Non-pigmented ciliary epithelial cell (primary cell): ENCODE measurements around the gene MYBPH.

Experiments used
- DNase-seq: peaks from one replicate; pipeline ENCODE4 v3.0.0-alpha.2; 2010; ENCODE audit warnings: low read depth

The MYBPH gene

DNA sequence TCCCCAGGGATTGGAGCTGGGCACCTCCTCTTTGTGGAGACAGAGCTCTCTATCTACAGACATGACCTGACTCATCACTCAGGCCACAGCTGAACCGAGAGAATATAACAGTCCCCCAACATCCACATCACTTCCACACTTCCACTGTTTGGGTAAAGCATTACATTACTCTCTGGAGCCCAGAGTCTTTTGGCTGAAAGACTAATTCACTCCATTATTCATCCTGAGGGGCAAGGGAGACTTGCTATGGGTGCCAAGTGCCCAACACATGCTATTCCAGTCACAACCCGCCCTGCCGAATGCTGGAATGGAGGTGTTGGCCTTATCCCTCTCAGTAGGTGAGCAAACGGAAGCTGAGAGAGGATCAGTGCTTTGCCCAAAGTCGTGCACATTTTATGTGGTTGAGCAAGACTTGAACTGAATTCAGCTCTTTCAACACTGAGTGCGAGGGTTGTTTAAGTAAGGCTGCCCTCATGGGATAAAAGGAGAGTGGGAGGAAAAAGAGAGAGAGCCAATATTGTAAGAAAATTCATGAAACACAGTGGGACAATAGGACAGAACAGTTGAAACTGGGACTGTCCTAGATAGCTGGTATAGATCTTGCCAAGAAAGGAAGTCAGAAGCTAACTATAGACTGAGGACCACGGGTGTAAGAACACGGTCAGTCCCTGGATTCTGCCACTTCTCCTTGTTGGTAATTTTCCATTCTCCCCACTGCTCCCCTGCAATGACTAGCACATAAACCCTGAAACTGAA is 24.4 kb upstream of the MYBPH start:
- DNase-seq, result no peak

DNA sequence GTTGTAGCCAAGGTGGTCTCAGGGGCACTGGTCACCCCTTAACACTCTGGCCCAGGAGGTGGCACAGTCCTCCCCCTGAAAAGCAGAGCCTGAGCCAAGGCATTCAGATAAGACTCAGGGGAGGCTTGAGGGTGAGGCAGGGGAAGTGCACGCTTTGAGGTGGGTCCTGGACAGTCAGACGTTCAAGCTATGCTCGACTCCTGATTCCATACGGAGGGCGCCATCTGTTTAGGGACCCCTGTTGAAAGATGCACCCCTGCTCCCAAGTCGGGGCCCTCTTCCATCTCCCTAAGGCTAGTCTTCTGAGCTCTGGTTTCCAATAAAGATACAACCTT is 23.8 kb upstream of the MYBPH start:
- DNase-seq, result no peak

DNA sequence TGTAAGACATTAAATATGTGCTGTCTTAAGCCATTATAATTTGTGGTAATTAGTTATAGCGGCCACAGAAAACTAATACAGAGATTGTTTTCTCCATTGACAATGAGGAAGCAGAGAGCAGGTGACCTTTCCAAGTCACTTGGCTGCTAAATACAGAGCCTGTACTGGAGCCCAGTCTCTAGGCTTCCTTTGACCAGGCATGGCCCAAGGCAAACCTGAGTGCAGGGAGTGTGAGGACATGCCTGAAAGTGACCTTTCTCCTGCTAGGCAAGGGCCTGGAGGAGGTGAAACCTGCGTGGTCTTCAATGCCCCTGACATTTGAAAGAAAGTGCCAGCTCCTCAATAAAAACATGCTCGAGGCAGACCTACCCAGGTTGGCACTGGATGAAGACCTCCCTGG is 23.4 kb upstream of the MYBPH start:
- no peak for DNase-seq

DNA sequence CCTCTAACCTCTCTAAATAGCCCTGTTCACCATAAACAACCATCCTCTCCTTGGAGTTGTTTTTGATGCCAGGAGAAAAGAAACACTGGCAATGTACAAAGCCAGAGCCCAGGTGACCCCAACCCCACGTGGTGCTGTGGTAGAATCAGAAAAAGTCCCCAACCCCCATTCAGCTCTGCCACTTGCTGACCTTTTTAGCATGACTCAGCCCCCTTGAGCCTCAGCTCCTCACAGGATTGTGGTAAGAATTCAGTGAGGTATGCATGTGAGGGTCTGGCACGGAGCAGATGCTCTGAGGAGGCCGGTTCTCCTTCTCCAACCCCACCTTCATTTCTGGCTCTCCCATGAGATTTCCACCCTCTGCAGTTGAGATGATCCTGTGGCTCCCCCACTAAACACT is 22.0 kb upstream of the MYBPH start:
- peak; percentile 48 for DNase-seq

DNA sequence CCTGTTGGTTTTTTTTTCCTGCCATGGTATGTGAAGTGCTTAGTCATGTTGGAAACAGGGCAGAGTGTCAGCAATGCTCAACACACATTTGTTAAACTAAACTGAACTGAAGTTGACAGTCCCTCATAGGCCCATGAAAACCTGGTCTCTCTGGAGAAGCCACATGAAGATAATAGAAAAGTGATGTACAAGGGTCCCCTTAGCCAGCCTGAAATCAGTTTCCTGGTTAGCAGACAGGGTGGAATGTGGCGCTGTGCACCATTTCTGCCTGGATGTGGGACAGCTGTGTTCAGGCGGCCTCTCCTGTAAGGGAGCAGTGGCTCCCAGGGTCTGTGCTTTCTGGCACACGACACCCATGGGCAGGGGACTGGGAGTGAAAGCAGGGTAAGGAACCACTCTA is 20.7 kb upstream of the MYBPH start:
- DNase-seq, result no peak

DNA sequence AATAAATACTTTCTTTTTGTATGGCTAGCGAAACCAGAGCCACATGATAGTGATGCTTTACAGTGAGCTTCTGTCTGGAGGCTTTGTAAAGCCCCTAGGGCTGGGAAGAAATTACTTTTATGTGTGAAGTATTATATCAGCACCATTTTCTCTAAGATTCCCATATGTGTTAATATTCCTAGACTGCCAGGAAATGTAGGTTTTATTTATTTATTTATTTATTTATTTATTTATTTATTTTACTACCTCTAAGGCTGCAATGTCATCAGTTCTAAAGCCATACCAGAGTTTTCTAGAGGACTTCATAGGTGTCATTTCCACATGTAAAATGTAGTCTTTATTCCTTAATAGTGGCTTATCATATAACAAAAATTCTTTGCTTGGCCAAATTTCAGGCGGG is 15.3 kb upstream of the MYBPH start:
- no peak for DNase-seq

DNA sequence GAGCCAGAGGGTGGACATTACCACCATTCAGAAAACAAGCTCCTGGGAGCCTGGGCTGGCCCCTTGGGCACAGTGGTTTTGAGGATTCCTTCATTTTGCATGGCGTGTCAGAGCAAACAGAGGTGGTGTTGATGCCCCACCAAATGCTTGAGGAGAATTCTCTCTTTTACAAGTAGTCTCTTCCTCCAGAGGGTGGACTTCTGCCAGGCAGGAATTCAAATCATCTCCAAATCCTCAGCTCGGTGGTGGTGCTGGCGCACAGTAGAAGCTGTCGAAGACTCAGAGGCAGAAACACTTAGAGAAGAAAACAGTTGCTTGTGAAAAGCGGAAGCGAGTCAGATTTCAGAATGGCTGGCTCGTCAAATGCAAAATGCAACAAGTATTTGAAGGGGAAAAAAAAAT is 14.3 kb upstream of the MYBPH start:
- DNase-seq, result no peak

DNA sequence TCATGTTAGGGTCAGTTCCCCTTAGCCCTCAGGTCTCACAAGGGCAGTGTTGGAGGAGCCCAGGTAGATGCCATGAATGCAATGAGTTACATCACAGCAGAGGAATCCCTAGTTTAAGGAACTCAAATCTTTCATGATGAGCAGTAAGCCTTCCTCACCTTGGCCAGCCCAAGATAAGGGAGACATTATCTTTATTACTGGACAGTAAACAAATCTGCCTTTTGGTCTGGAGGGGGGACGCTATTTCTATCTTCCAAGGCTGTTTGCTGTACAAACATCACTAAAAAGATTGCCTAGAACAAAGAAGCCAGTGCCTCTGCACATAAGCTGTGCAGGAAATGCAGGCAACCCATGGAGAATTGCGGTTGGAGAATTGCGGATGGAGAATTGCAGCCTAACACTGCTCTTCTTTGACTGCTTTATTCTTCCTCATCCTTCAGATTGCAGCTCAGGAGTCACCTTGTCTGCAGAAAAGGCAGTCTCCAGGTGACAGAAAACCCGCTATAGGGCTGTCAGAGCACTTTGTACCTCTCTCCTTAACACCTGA is 13.1 kb upstream of the MYBPH start:
- no peak for DNase-seq

DNA sequence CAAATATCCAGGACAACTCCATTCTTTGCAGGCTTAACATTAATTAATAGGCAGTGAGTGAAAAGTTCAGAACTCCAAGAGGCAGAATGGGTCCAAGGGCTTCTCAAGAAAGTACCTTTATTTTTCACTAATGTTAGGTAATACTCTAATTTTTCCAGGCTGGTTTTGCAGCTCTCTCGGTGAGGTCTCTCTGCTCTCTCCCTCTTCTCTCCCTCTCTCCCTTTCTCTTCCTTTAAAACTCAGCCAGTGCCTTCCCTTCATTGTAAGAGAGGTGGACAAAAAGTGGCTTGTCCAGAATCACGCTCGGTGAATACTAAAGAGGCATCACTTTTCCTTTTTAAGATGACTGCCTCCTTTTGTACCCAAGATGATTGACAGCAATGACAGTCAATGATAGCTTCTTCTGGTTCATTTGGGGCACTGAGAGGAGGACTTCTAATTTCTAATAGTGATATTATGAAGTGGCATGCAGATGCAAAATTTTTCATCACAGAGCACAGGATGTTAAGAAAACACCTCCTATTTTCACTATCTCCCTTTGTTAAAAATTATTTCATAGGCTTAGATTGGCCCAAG is 12.2 kb upstream of the MYBPH start:
- no peak for DNase-seq

DNA sequence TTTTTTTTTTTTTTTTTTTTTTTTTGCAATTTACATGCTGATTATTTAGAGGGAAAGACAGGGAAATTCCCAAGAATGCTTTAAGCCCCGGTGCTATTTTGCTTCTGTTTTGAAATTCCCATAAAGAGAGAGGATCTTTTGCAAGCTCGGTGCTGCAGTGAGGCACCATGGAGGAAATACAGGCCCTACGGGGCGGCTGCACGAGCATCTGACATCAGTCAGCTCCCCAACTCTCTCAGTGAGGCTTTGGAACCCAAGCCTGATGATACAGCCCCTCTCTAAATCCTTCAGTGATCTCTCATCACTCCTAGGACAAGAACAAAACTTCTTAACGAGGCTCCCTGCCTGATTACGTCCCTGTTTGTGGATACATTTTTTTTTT is 11.7 kb upstream of the MYBPH start:
- no peak for DNase-seq

DNA sequence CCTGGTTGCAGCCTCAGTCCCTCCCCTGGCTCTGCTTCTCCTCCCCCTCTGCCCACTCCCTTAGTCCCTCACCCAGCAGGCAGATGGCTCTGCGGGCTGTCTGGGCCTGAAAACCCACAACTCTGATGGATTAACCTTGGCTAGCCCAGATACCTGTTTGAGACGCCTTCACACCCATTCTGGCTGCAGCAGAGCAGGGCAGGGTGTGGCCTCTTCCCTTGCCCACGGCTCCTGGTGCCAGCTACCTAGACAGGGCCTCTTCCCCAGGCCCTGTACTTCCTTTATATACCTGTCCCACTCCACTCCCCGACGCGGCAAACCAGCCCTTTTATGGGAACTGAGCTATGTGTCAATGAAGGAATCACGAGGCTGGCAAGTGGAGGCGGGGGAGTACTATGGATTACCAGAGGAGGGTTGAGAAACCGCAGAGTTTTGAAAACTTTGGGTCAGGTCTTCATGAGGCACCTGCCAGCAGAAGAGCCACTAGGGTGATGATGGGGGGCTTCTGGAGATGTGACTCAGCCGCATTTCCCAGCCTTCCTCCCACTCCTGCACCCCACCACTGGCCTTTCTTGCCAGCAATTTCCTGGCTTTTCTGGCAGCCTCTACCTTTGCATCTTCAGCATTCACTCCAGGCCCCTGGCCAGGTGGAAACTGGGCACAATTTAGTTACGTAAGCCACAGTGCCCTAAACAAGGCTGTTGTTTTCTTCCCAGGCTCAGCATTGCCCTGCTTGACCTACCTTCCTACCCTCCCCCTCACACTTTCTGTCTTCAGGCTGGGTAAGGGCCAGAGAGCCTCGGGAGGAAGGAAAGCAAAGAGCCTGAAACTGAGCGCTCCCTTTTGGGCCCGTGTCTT is 11.0 kb upstream of the MYBPH start, which contains the start of gene CHI3L1:
Gene CHI3L1 (minus strand): TSS at position 259 of the 858 bp plus-strand sequence. CDS start 81 bp downstream, at position 178.
- no peak for DNase-seq

DNA sequence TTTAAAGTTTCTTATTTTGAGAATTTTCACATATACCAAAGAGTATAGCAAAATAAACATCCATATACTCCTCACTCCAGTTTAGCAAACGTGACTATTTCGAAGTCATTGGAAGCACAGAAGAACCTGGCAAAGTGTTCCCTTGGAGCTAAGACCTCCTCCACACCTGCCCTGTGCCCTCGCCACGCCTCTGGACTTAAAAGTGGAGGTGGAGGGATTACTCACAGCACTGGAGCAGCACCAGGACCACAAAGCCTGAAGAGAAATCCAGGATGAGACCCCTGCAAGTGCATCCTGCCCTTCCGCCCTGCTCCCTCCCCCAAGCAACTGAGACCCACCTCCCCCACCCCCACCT is 10.4 kb upstream of the MYBPH start:
- no peak for DNase-seq

DNA sequence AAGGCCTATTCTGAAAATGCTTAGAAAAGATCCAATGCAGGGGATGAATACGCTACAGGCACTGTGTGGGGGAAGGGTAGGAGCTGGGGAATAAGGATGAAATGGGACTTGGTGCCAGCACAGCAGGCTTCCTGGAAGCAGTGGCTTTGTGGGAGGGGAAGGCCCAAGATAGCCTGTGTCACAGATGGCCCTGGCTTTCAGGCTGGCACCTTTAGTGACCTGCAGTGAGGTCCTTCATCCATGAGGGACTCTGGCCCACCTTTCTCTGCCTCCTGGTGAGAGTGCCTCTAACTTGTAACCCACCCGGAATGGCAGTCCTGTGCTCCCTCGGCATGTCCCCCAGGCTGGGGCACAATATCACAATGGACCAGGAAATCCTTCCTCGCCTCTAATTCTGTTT is 10.0 kb upstream of the MYBPH start:
- DNase-seq, result no peak

DNA sequence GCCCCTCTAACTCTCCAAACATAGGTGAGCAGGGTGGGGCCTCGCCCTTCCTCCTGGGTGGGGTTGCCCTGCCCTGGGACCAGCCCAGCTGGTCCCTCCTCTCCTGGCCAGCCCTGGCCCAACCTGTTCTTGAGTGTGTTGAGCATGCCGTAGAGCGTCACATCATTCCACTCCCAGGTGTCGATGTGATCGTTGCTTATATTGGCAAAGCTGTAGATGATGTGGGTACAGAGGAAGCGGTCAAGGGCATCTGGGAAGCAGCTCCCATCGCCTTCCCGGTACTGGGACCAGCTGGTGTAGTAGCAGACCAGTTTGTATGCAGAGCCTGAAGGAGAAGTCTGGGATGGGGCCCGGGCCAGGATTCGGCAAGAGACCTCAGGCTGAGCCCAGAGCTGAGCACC is 9.4 kb upstream of the MYBPH start:
- DNase-seq, result no peak

DNA sequence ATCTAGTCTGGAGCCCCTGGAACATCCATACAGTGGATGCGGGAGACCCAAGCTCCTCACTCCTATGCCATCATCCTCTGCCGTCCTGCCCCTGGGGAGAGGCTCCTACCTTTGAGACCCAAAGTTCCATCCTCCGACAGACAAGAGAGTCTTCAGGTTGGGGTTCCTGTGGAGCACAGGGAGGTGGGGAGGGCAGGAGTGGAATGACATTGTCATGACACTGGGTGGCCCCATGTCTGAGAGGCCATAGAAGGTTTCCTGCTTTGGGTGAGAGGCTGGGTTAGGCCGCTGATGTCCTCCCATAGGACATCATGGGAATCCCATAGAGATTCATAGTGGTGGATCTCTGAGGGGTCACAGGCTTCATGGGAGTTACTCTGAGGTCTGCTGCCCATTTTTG is 8.8 kb upstream of the MYBPH start:
- no peak for DNase-seq

DNA sequence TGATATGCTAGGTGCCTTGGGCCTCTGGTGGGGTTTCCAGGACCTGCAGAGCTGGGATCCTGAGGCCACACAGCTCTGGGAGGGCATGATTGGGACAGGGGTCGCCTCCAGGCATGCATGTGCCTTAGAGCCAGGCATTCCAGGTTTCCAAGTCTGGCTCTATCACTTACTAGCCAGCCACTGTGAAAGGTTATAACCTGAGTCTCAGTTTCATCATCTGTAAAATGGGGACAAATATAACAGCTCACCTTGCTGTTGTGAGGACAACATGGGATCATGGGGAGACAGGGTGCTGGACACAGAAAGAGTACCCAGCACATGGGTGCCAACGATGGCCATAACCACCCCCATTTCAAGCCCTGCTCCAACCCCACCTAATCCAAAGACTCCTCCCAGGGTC is 8.2 kb upstream of the MYBPH start:
- DNase-seq, result no peak

DNA sequence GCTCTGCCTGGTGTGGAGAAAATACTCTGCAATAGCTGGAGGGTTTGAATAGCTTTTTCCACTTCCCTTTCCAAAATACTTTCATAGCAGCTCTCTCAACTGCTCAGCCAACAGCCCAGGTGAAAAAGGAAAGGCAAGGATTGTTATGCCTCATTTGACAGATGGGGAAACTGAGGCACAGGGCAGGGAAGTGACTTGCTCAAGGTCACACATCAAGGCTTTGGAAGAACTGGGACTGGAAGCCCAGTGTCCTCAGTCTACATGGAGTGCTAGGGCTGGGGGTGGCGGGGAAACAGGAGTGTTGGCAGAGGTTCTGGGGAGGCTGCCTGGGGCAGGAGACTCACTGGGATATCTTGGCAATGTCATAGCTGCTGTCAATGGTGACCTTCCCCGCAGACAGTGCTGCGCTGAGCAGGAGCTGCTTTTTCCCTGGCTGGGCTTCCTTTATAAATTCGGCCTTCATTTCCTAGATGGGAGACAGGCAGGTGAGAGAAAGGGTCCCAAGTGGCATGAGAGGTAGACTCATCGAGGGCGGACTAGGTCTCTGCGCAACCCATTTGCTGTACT is 6.8 kb upstream of the MYBPH start:
- DNase-seq, result no peak

DNA sequence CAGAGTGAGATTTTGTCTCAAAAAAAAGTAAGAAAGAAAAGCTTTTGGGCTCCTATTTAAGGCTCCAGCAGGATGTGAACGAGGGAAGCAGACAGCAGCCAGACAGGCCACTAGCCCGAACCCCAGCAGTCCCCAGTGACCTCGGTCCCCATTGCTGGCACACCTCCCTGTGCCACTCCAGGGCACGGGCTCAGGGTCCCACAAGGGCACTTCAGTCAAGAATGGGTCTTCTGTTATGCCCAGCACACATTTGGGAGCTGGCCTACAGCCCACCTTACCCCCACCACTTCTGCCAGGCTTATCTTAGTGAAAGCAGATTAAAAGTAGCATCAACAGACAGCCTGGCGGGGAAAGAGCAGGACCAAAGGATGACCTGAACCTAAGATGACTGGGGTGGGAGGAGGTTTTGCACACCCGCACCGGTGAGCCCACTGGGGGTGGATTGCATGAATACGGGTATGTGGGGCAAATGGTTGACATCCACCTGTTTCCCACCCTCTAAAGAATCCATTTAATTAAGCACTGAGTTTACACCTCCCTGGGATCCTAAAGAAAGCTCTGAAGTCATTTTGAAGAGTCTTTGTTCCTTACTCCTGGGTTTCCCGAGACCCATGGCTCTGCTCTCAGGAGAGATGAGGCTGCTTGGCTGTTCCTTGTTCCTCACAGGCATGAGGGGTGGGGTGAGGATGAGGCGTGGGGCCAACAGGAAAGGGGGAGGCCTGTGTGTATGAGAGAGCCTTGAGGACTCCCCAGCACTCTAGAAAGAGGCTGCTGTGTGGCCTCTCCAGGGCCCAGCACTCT is 6.2 kb upstream of the MYBPH start:
- no peak for DNase-seq

DNA sequence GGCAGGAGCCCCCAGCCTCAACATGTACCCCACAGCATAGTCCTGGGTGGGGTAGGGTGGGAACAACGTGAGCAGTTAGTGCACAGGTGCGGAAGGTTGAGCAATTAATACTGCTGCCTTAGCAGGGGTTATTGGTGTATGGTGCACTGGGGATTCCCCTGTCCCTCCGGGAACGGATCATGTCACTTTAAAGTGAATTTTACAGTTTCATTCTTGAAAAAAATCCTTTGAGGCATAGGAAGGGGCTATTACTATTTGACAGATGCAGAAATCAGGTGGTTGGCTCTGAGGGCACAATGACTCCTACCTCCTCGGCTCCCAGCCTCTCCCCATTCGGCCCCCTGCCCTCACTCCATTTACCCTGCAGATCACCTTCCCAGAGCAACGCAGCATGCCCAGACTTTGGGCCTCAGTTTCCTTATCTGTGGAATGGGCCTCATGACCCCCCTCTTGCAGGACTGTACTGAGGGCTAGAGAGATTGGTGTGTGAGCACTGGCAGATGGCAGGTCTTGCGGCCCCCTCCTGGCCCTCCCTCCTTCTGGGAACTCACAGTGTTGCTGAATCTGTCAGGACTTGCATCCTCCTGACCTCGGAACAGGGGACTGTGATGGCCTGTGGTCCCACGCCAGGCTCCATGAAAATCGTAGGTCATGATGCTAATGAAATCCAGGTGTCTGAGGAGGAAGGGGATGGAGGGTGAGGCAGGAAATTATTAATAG is 5.1 kb upstream of the MYBPH start:
- no peak for DNase-seq

DNA sequence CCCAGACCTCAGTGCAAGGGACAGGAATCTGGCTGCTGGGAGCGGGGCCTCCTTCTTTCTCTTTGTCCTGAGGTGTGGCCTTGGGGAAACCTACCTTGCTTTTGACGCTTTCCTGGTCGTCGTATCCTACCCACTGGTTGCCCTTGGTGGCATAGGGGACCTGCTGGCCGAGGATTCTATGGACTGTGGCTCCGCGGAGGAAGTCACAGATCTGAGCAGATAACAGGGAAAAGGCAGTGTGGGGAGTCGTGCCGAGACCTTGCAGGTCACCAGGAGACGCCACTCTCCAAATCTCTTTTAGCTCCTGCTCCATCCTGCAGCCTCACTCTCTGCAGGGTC is 4.0 kb upstream of the MYBPH start:
- DNase-seq, result no peak
